Activated CD4-positive, alpha-beta T cell treated with anti-CD3 and anti-CD28 coated beads, Interleukin-2, amount 50 U/mL, for 16 hours (primary cell): ENCODE results near the gene CCDC142.
A peak's percentile ranks its signal among the peaks of the same experiment; 100 is the strongest.

ENCODE experiments used
- DNase-seq: peaks from one replicate; pipeline ENCODE4 v3.0.0-alpha.2; 2020

CCDC142 gene

GRCh38 chr2:74482801-74483674 is at the start of gene CCDC142, which contains the start of gene TTC31:
TSS of gene CCDC142 (minus strand) at chr2:74482998. CDS start at chr2:74482837, 161 bp downstream.
TSS of gene TTC31 (plus strand) at chr2:74483081. CDS start at chr2:74483096, 15 bp downstream.
- peak; percentile 95 for DNase-seq

GRCh38 chr2:74532222-74532621 is 49.4 kb upstream of the CCDC142 start:
- peak; percentile 51 for DNase-seq

GRCh38 chr2:74531666-74532065 is 48.9 kb upstream of the CCDC142 start:
- DNase-seq = no peak

GRCh38 chr2:74530239-74531187 is 47.7 kb upstream of the CCDC142 start:
- peak; percentile 82 for DNase-seq

- DNase-seq = peak; percentile 99
Measured at GRCh38 chr2:74529357-74530238, 46.8 kb upstream of the CCDC142 start, which contains the start of the genes AUP1 and HTRA2. TSS of gene AUP1 (minus strand) at chr2:74529706. CDS start at chr2:74529629, 77 bp downstream. TSS of gene HTRA2 (plus strand) at chr2:74529933. CDS start at chr2:74530007, 74 bp downstream.

- no peak for DNase-seq
Measured at GRCh38 chr2:74528600-74529356, 46.0 kb upstream of the CCDC142 start.

GRCh38 chr2:74527741-74528140 is 44.9 kb upstream of the CCDC142 start:
- no peak for DNase-seq

GRCh38 chr2:74526649-74527230 is 43.9 kb upstream of the CCDC142 start:
- no peak for DNase-seq

GRCh38 chr2:74525717-74526648 is 43.2 kb upstream of the CCDC142 start, which contains the start of gene DQX1:
TSS of gene DQX1 (minus strand) at chr2:74526231. CDS start at chr2:74525729, 502 bp downstream.
- DNase-seq = peak; percentile 57

- no peak for DNase-seq
Measured at GRCh38 chr2:74524955-74525716, 42.3 kb upstream of the CCDC142 start.

- DNase-seq = no peak
Measured at GRCh38 chr2:74524005-74524404, 41.2 kb upstream of the CCDC142 start.

GRCh38 chr2:74522516-74522915 is 39.7 kb upstream of the CCDC142 start:
- no peak for DNase-seq

- DNase-seq = no peak
Measured at GRCh38 chr2:74516650-74517049, 33.9 kb upstream of the CCDC142 start.

- DNase-seq = peak; percentile 75
Measured at GRCh38 chr2:74515981-74516633, 33.3 kb upstream of the CCDC142 start.

GRCh38 chr2:74515271-74515980 is 32.6 kb upstream of the CCDC142 start:
- DNase-seq = no peak

GRCh38 chr2:74514368-74515270 is 31.8 kb upstream of the CCDC142 start, which contains the start of gene TLX2:
TSS of gene TLX2 (plus strand) at chr2:74514450. CDS start at chr2:74514807, 357 bp downstream.
- no peak for DNase-seq
